Measurements from ENCODE around the gene PLA2R1.

- TF ChIP-seq CTCF (IDR thresholded peaks at IDR 0.05; ENCODE audit: poor library complexity, severe bottlenecking): no peak
- no peak for TF ChIP-seq POLR2AphosphoS5 (IDR thresholded peaks at IDR 0.05)
- TF ChIP-seq EZH2 (IDR thresholded peaks at IDR 0.05; ENCODE audit: borderline replicate concordance, insufficient read depth, low read length, poor library complexity, severe bottlenecking): no peak
- no peak for TF ChIP-seq RAD21 (conservative IDR thresholded peaks at IDR 0.05)
- no peak for TF ChIP-seq SMC3 (conservative IDR thresholded peaks at IDR 0.05; ENCODE audit: poor library complexity)
- TF ChIP-seq REST (IDR thresholded peaks at IDR 0.05; ENCODE audit: borderline replicate concordance): no peak
These were observed 129.2 kb downstream of the PLA2R1 start for GRCh38 chr2:159933040-159933726.

Measured in neural cell (in vitro differentiated cells).